EH (cell line): ENCODE measurements around the gene TAF4B.
A peak's percentile ranks its signal among the peaks of the same experiment; 100 is the strongest.
"Not testable (repeated sequence)": the region's sequence is repeated elsewhere in the genome, so short reads cannot be mapped to it uniquely, and the experiment has no call there.

ENCODE experiments used
- DNase-seq: peaks from one replicate; pipeline ENCODE4 v3.0.0-alpha.2; 2015; ENCODE audit warnings: low read depth

The TAF4B gene

GRCh38 chr18:26226229-26227050 is at the start of gene TAF4B:
Gene TAF4B (plus strand): TSS chr18:26226445. CDS start chr18:26226934, 489 bp downstream.
- DNase-seq, result peak; percentile 88

GRCh38 chr18:26181343-26181826 is 44.9 kb upstream of the TAF4B start:
- DNase-seq, result no peak

GRCh38 chr18:26183395-26184112 is 42.7 kb upstream of the TAF4B start:
- no peak for DNase-seq

- peak; percentile 7 for DNase-seq
Observed at GRCh38 chr18:26185267-26185666, 41.0 kb upstream of the TAF4B start.

- DNase-seq, result no peak
Observed at GRCh38 chr18:26190506-26190905, 35.7 kb upstream of the TAF4B start.

GRCh38 chr18:26192233-26192632 is 34.0 kb upstream of the TAF4B start:
- DNase-seq, result no peak

GRCh38 chr18:26196605-26197004 is 29.6 kb upstream of the TAF4B start:
- DNase-seq, result no peak

GRCh38 chr18:26202001-26202400 is 24.2 kb upstream of the TAF4B start:
- not testable (repeated sequence) for DNase-seq

- DNase-seq, result no peak
Observed at GRCh38 chr18:26205318-26205717, 20.9 kb upstream of the TAF4B start.

GRCh38 chr18:26206488-26206887 is 19.8 kb upstream of the TAF4B start:
- no peak for DNase-seq

GRCh38 chr18:26207937-26208336 is 18.3 kb upstream of the TAF4B start:
- no peak for DNase-seq

GRCh38 chr18:26208977-26209376 is 17.3 kb upstream of the TAF4B start:
- DNase-seq, result no peak

- no peak for DNase-seq
Observed at GRCh38 chr18:26210147-26210546, 16.1 kb upstream of the TAF4B start.

GRCh38 chr18:26215247-26215970 is 10.8 kb upstream of the TAF4B start:
- no peak for DNase-seq

- no peak for DNase-seq
Observed at GRCh38 chr18:26225022-26225693, 1.1 kb upstream of the TAF4B start.

GRCh38 chr18:26225915-26226228 is 373 bp upstream of the TAF4B start:
- DNase-seq, result no peak

- DNase-seq, result no peak
Observed at GRCh38 chr18:26227051-26227670, 916 bp downstream of the TAF4B start.

- DNase-seq, result no peak
Observed at GRCh38 chr18:26228562-26229260, 2.5 kb downstream of the TAF4B start.

- no peak for DNase-seq
Observed at GRCh38 chr18:26230497-26230896, 4.3 kb downstream of the TAF4B start.

GRCh38 chr18:26233208-26233607 is 7.0 kb downstream of the TAF4B start:
- DNase-seq, result no peak

- DNase-seq, result not testable (repeated sequence)
Observed at GRCh38 chr18:26237363-26237762, 11.1 kb downstream of the TAF4B start.
